ENCODE data around the gene PRMT9. TPM values are rescaled to one million over a fixed set of nuclear protein-coding genes. Genes with fewer than 3 reads are reported as not detected.

PRMT9 gene
- total and polyA plus RNA-seq, 2 donors (not counting 1 experiment from before 2014, with no cell fraction given) = 5.6 to 11.0 TPM

GRCh38 chr4:147629783-147630730 lies 53.9 kb downstream of the PRMT9 start:
- Histone ChIP-seq H3K4me2 (replicated peaks; ENCODE audit: low read depth, low read length, poor library complexity, severe bottlenecking) (no peak overlapping the region), H3K4me1 (ENCODE audit: control insufficient read depth in 2 of 2, insufficient read depth in 2 of 2, low read length in 2 of 2) (no peaks in the 10 kb centered on the region), H2AFZ (ENCODE audit: insufficient read depth, low read depth, low read length, poor library complexity, severe bottlenecking) (no peak overlapping the region), H3K9ac (ENCODE audit: low read length) (no peak overlapping the region), H3K27ac (ENCODE audit: low read length in 2 of 2) (no peak overlapping the region), H4K20me1 (ENCODE audit: control insufficient read depth, insufficient read depth, low read length, poor library complexity, severe bottlenecking) (no peaks in the 10 kb centered on the region), H3K27me3 (replicated peaks in 1 of 4; ENCODE audit: control extremely low read depth in 1 of 4, control insufficient read depth in 3 of 4, insufficient read depth in 4 of 4, low read length in 3 of 4) (no peaks in the 10 kb centered on the region), H3K9me3 (ENCODE audit: control extremely low read depth in 1 of 3, control insufficient read depth in 2 of 3, insufficient read depth in 1 of 3, low read length in 2 of 3) (no peaks in the 10 kb centered on the region), H3K4me3 (ENCODE audit: control extremely low read depth in 1 of 5, extremely low read depth in 1 of 5, insufficient read depth in 1 of 5, low read depth in 2 of 5, low read length in 4 of 5) (no peak overlapping the region), H3K36me3 (replicated peaks in 1 of 2; ENCODE audit: control extremely low read depth in 1 of 2, control insufficient read depth in 1 of 2, extremely low read depth in 1 of 2, insufficient read depth in 2 of 2, low read length in 1 of 2) (peaks cover 13 to 73% of the 10 kb centered on the region in 2 experiments), H3K79me2 (ENCODE audit: control insufficient read depth, insufficient read depth, low read length) (peaks cover 4% of the 10 kb centered on the region)
- no peaks in the 10 kb centered on the region for H3K4me1 Mint-ChIP-seq
- no peaks in the 10 kb centered on the region for H3K9me3 Mint-ChIP-seq (ENCODE audit: insufficient read depth)
- DNase-seq = no peak
- ChIA-PET CTCF (no interaction called here), POLR2A (no interaction called here)
- H3K27me3 Mint-ChIP-seq = no peaks in the 10 kb centered on the region
- H3K27ac Mint-ChIP-seq = no peak overlapping the region
- WGBS (ENCODE audit: insufficient coverage) = no CpG with 5 or more reads among the region's 1 CpG
- no peak for ATAC-seq (ENCODE audit: low read depth)
- intact Hi-C loops (cut with micrococcal nuclease) = no loop called here
- no peak overlapping the region for H3K4me3 Mint-ChIP-seq
- TF ChIP-seq CTCF (IDR thresholded peaks at IDR 0.05) (no peak), EZH2 (IDR thresholded peaks at IDR 0.05; ENCODE audit: borderline replicate concordance, insufficient read depth, low read depth, low read length, poor library complexity, severe bottlenecking) (no peak)

- no peak for DNase-seq
- H3K4me2 ChIP-seq (replicated peaks; ENCODE audit: low read depth, low read length, poor library complexity, severe bottlenecking) = no peak overlapping the region
- no peak overlapping the region for H3K4me3 ChIP-seq (ENCODE audit: control extremely low read depth in 1 of 5, extremely low read depth in 1 of 5, insufficient read depth in 1 of 5, low read depth in 2 of 5, low read length in 4 of 5)
- peaks cover 6% of the 10 kb centered on the region for H3K79me2 ChIP-seq (ENCODE audit: control insufficient read depth, insufficient read depth, low read length)
- H2AFZ ChIP-seq (ENCODE audit: insufficient read depth, low read depth, low read length, poor library complexity, severe bottlenecking) = no peak overlapping the region
- no peaks in the 10 kb centered on the region for H3K27me3 Mint-ChIP-seq
- whole genome bisulfite sequencing (ENCODE audit: insufficient coverage) = no CpG with 5 or more reads among the region's 3 CpGs
- no peaks in the 10 kb centered on the region for H3K9me3 ChIP-seq (ENCODE audit: control extremely low read depth in 1 of 3, control insufficient read depth in 2 of 3, insufficient read depth in 1 of 3, low read length in 2 of 3)
- H3K9ac ChIP-seq (ENCODE audit: low read length) = no peak overlapping the region
- CTCF ChIA-PET = no interaction called here
- no peaks in the 10 kb centered on the region for H3K4me1 Mint-ChIP-seq
- POLR2A ChIA-PET = no interaction called here
- H3K36me3 ChIP-seq (replicated peaks in 1 of 2; ENCODE audit: control extremely low read depth in 1 of 2, control insufficient read depth in 1 of 2, extremely low read depth in 1 of 2, insufficient read depth in 2 of 2, low read length in 1 of 2) = peaks cover 9 to 67% of the 10 kb centered on the region in 2 experiments
- ATAC-seq (ENCODE audit: low read depth) = no peak
- no peak overlapping the region for H3K27ac Mint-ChIP-seq
- no peak overlapping the region for H3K4me3 Mint-ChIP-seq
- H3K27me3 ChIP-seq (replicated peaks in 1 of 4; ENCODE audit: control extremely low read depth in 1 of 4, control insufficient read depth in 3 of 4, insufficient read depth in 4 of 4, low read length in 3 of 4) = no peaks in the 10 kb centered on the region
- TF ChIP-seq CTCF (IDR thresholded peaks at IDR 0.05) = no peak
- no peak for TF ChIP-seq EZH2 (IDR thresholded peaks at IDR 0.05; ENCODE audit: borderline replicate concordance, insufficient read depth, low read depth, low read length, poor library complexity, severe bottlenecking)
- H4K20me1 ChIP-seq (ENCODE audit: control insufficient read depth, insufficient read depth, low read length, poor library complexity, severe bottlenecking) = no peaks in the 10 kb centered on the region
- intact Hi-C loops (cut with micrococcal nuclease) = no loop called here
- H3K9me3 Mint-ChIP-seq (ENCODE audit: insufficient read depth) = no peaks in the 10 kb centered on the region
- no peaks in the 10 kb centered on the region for H3K4me1 ChIP-seq (ENCODE audit: control insufficient read depth in 2 of 2, insufficient read depth in 2 of 2, low read length in 2 of 2)
- H3K27ac ChIP-seq (ENCODE audit: low read length in 2 of 2) = no peak overlapping the region
These were observed 55.5 kb downstream of the PRMT9 start for GRCh38 chr4:147628415-147628814.

Data from B cell (primary cell).